GM10248 (cell line): Measurements from ENCODE around the gene PEX16.

ENCODE experiments used
- CTCF ChIA-PET: fragments of 300-600 bp; sonication (Branson Sonifier 250); formaldehyde crosslinking; extraction: SDS; loops from one replicate; lab custom pipeline; 2021; ENCODE audit warnings: antibody characterized with exemption; lab: Yijun Ruan, JAX
- POLR2A ChIA-PET: fragments of 350-650 bp; sonication (Branson Sonifier 250); formaldehyde crosslinking; extraction: SDS; loops from one replicate; lab custom pipeline; 2020; ENCODE audit warnings: antibody characterized with exemption; lab: Yijun Ruan, JAX
- DNase-seq: peaks from one replicate; pipeline ENCODE4 v3.0.0; 2012; ENCODE audit errors: extremely low spot score
- TF ChIP-seq, protein P1 (sequence below): IDR thresholded peaks from 2 replicates; pipeline ENCODE4 v1.5.1; 2012; ENCODE audit warnings: mild to moderate bottlenecking, low read depth; ENCODE audit errors: extremely low read depth, missing control alignments, control extremely low read depth

The PEX16 gene

DNA sequence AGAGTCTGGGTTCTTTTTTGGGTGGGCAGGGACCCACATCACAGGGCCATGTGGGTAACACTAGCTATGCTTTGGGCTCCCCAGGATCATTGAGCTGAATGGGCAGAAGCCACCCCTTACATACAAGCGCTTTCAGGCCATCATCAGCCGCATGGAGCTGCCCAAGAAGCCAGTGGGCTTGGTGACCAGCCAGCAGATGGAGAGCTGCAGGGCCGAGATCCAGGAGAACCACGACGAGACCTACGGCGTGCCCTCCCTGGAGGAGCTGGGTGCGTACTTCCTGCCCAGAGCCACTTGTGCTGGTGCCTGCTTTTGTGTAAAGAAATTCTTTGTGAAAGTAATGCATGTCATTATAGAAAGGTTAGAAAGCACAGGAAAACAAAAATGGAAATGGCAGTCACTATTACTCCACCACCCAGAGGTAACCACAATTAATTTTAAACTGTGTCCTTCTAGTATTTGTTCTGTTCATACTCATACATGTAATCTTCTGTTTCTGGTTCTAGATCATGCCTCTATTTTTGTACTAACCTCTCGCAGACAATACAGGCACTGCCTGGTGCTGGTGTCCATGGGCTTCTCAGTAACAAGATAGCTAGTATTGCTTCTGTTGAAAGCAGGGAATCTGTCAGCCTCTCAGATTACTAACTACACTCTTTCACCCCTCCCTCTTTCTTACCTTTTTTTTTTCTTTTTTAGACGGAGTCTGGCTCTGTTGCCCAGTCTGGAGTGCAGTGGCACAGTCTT, 56.7 kb downstream of the PEX16 start:
- ChIA-PET POLR2A (interaction anchor here (1.3 kb wide), 1 partner anchor 14 kb away, joined by 5 read pairs; the partner anchor contains the start of gene CRY2), CTCF (interaction anchor here (1.1 to 2.2 kb wide), 8 partner anchors 10 to 104 kb away, joined by 3 to 11 read pairs (median 4); partner anchors contain the start of gene CRY2)
- DNase-seq = no peak
- TF ChIP-seq, protein P1, sequence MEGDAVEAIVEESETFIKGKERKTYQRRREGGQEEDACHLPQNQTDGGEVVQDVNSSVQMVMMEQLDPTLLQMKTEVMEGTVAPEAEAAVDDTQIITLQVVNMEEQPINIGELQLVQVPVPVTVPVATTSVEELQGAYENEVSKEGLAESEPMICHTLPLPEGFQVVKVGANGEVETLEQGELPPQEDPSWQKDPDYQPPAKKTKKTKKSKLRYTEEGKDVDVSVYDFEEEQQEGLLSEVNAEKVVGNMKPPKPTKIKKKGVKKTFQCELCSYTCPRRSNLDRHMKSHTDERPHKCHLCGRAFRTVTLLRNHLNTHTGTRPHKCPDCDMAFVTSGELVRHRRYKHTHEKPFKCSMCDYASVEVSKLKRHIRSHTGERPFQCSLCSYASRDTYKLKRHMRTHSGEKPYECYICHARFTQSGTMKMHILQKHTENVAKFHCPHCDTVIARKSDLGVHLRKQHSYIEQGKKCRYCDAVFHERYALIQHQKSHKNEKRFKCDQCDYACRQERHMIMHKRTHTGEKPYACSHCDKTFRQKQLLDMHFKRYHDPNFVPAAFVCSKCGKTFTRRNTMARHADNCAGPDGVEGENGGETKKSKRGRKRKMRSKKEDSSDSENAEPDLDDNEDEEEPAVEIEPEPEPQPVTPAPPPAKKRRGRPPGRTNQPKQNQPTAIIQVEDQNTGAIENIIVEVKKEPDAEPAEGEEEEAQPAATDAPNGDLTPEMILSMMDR = no peak

DNA sequence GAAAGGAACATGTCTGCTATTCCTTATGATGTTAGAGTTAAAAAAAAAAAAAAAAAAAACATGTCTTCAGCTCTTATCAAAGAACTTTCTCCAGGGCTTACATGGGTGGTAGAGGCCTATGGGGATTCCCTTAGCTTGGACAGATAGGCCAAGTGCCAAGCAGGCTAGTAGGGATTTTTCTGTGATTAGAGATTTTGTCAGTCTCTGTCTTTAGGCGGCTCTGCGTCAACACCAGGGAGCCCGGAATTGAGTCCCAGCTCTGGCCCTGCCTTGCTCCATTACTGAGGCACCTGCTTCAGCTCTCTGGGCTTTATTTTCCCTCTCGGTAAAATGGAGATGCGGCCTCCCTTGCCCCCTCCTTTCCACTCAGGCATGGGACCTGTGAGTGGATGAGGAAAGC, 57.3 kb downstream of the PEX16 start:
- no peak for DNase-seq
- TF ChIP-seq, protein P1 = no peak
- ChIA-PET CTCF (interaction anchor here (1.1 to 2.1 kb wide), 7 partner anchors 10 to 39 kb away, joined by 3 to 6 read pairs (median 3); partner anchors contain the start of gene CRY2), POLR2A (interaction anchor here (1.3 kb wide), 1 partner anchor 13 kb away, joined by 5 read pairs; the partner anchor contains the start of gene CRY2)
